HPDE6-E6E7 (cell line): ENCODE data around the gene SMAD3.

Experiments
- DNase-seq: peaks from one replicate; pipeline ENCODE4 v3.0.0; 2011; ENCODE audit warnings: missing footprints; ENCODE audit errors: extremely low spot score

SMAD3 gene

GRCh38 chr15:67036775-67037555 lies 28.4 kb upstream of the SMAD3 start:
- DNase-seq = no peak

- no peak for DNase-seq
These were observed 27.7 kb upstream of the SMAD3 start for GRCh38 chr15:67037694-67038093.

- DNase-seq = no peak
These were observed 26.7 kb upstream of the SMAD3 start for GRCh38 chr15:67038736-67039135.

GRCh38 chr15:67039384-67040075 lies 25.9 kb upstream of the SMAD3 start:
- peak; percentile 83 for DNase-seq

- no peak for DNase-seq
These were observed 25.1 kb upstream of the SMAD3 start for GRCh38 chr15:67040277-67040676.

GRCh38 chr15:67042551-67043142 lies 22.8 kb upstream of the SMAD3 start:
- no peak for DNase-seq

- no peak for DNase-seq
These were observed 21.2 kb upstream of the SMAD3 start for GRCh38 chr15:67043939-67044771.

- no peak for DNase-seq
These were observed 18.2 kb upstream of the SMAD3 start for GRCh38 chr15:67047149-67047661.

GRCh38 chr15:67048281-67049279 lies 16.8 kb upstream of the SMAD3 start:
- peak; percentile 60 for DNase-seq

GRCh38 chr15:67049351-67050044 lies 15.9 kb upstream of the SMAD3 start:
- DNase-seq = no peak

- DNase-seq = no peak
These were observed 15.3 kb upstream of the SMAD3 start for GRCh38 chr15:67050062-67050461.

GRCh38 chr15:67050522-67051087 lies 14.8 kb upstream of the SMAD3 start:
- no peak for DNase-seq

GRCh38 chr15:67051088-67052045 lies 14.0 kb upstream of the SMAD3 start:
- DNase-seq = no peak

GRCh38 chr15:67054676-67055075 lies 10.7 kb upstream of the SMAD3 start:
- DNase-seq = no peak

- DNase-seq = no peak
These were observed 6.3 kb upstream of the SMAD3 start for GRCh38 chr15:67059127-67059553.

GRCh38 chr15:67061811-67062368 lies 3.5 kb upstream of the SMAD3 start:
- no peak for DNase-seq

- no peak for DNase-seq
These were observed 2.9 kb upstream of the SMAD3 start for GRCh38 chr15:67062369-67062985.
